Mesendoderm (in vitro differentiated cells): ENCODE data around the gene XRCC2.
"Not testable (repeated sequence)": the region's sequence is repeated elsewhere in the genome, so short reads cannot be mapped to it uniquely, and the experiment has no call there.

Source experiments
- DNase-seq: peaks from one replicate; pipeline ENCODE4 v3.0.0; 2013
- H2AK5ac ChIP-seq: 2 replicates; pipeline ENCODE4 v1.6.1; 2013; ENCODE audit warnings: low read length, inconsistent platforms
- H2BK120ac ChIP-seq: 2 replicates; pipeline ENCODE4 v1.6.1; 2013; ENCODE audit warnings: low read depth, mild to moderate bottlenecking, low read length, moderate library complexity, mixed read lengths
- H2BK15ac ChIP-seq: replicated peaks from 2 replicates; pipeline ENCODE4 v1.6.1; 2013; ENCODE audit warnings: low read depth, mild to moderate bottlenecking, moderate library complexity
- H2BK5ac ChIP-seq: 2 replicates; pipeline ENCODE4 v1.6.1; 2013; ENCODE audit warnings: low read length, inconsistent platforms
- H3K18ac ChIP-seq: 2 replicates; pipeline ENCODE4 v1.6.1; 2013; ENCODE audit warnings: mild to moderate bottlenecking, low read length, mixed read lengths
- H3K23ac ChIP-seq: one replicate; pipeline ENCODE4 v1.6.1; 2013; ENCODE audit warnings: low read length
- H3K27ac ChIP-seq: 2 replicates; pipeline ENCODE4 v1.5.1; 2013; ENCODE audit warnings: low read depth, mild to moderate bottlenecking, inconsistent platforms, low read length, moderate library complexity
- H3K27me3 ChIP-seq: 2 replicates; pipeline ENCODE4 v1.6.1; 2013; ENCODE audit warnings: low read length, control low read depth, mild to moderate bottlenecking, inconsistent platforms; ENCODE audit not compliant: insufficient read depth, poor library complexity
- H3K36me3 ChIP-seq: 2 replicates; pipeline ENCODE4 v1.6.1; 2013; ENCODE audit warnings: low read length, inconsistent platforms; ENCODE audit not compliant: control insufficient read depth, insufficient read depth
- H3K4ac ChIP-seq: one replicate; pipeline ENCODE4 v1.6.1; 2013; ENCODE audit warnings: low read depth, mild to moderate bottlenecking, low read length, moderate library complexity
- H3K4me1 ChIP-seq: 2 replicates; pipeline ENCODE4 v1.6.1; 2013; ENCODE audit warnings: low read depth, low read length, inconsistent platforms; ENCODE audit not compliant: control insufficient read depth
- H3K4me2 ChIP-seq: 2 replicates; pipeline ENCODE4 v1.6.1; 2013; ENCODE audit warnings: low read length
- H3K4me3 ChIP-seq: 2 replicates; pipeline ENCODE4 v1.5.1; 2013; ENCODE audit warnings: mild to moderate bottlenecking, low read length
- H3K56ac ChIP-seq: one replicate; pipeline ENCODE4 v1.6.1; 2013; ENCODE audit warnings: low read length
- H3K79me1 ChIP-seq: 2 replicates; pipeline ENCODE4 v1.6.1; 2013; ENCODE audit warnings: low read length, inconsistent platforms
- H3K79me2 ChIP-seq: 2 replicates; pipeline ENCODE4 v1.6.1; 2013; ENCODE audit warnings: mild to moderate bottlenecking, low read length; ENCODE audit not compliant: control insufficient read depth, insufficient read depth
- H3K9ac ChIP-seq: 2 replicates; pipeline ENCODE4 v1.6.1; 2013; ENCODE audit warnings: low read length, inconsistent platforms
- H4K5ac ChIP-seq: one replicate; pipeline ENCODE4 v1.6.1; 2013; ENCODE audit warnings: low read length
- H4K8ac ChIP-seq: one replicate; pipeline ENCODE4 v1.6.1; 2013; ENCODE audit warnings: low read depth, mild to moderate bottlenecking, control low read depth, low read length, moderate library complexity
- WGBS: extraction: QIAGEN DNeasy Blood & Tissue Kit; methylation state at CpG from one replicate; pipeline ENCODE4 v1.1.7; 2013; ENCODE audit warnings: low lambda C conversion rate, missing lambda C conversion rate; ENCODE audit not compliant: insufficient coverage; ENCODE audit errors: extremely low coverage; 5-methylcytosine and 5-hydroxymethylcytosine counted together

The XRCC2 gene

GRCh38 chr7:152646579-152646978 is 29.4 kb downstream of the XRCC2 start:
- WGBS, result no CpG with 5 or more reads among the region's 11 CpGs
- H3K4me1 ChIP-seq, H3K27me3 ChIP-seq, H2AK5ac ChIP-seq, H3K79me2 ChIP-seq, H4K8ac ChIP-seq, H3K4me2 ChIP-seq, H3K27ac ChIP-seq, H2BK120ac ChIP-seq, H4K5ac ChIP-seq, H3K4ac ChIP-seq, H2BK5ac ChIP-seq, H3K18ac ChIP-seq, H3K4me3 ChIP-seq, H3K79me1 ChIP-seq, H3K23ac ChIP-seq, H3K9ac ChIP-seq, H3K36me3 ChIP-seq, DNase-seq, H2BK15ac ChIP-seq, H3K56ac ChIP-seq: not testable (repeated sequence)

- no CpG with 5 or more reads among the region's 9 CpGs for whole genome bisulfite sequencing
- no peak overlapping the region for H3K56ac ChIP-seq
- H2BK120ac ChIP-seq, result no peak overlapping the region
- H3K4me1 ChIP-seq, result no peaks in the 10 kb centered on the region
- DNase-seq, result peak; percentile 14
- H3K27me3 ChIP-seq, result no peaks in the 10 kb centered on the region
- H2BK5ac ChIP-seq, result no peak overlapping the region
- H3K18ac ChIP-seq, result no peak overlapping the region
- H3K27ac ChIP-seq, result no peak overlapping the region
- H3K9ac ChIP-seq, result no peak overlapping the region
- H3K4ac ChIP-seq, result no peak overlapping the region
- no peak overlapping the region for H3K4me3 ChIP-seq
- peaks cover 5% of the 10 kb centered on the region for H3K36me3 ChIP-seq
- no peak overlapping the region for H3K4me2 ChIP-seq
- H4K8ac ChIP-seq, result no peak overlapping the region
- no peak overlapping the region for H2BK15ac ChIP-seq
- no peak overlapping the region for H2AK5ac ChIP-seq
- no peaks in the 10 kb centered on the region for H3K79me2 ChIP-seq
- H3K23ac ChIP-seq, result no peak overlapping the region
- H4K5ac ChIP-seq, result no peak overlapping the region
- no peaks in the 10 kb centered on the region for H3K79me1 ChIP-seq
These were observed 31.9 kb downstream of the XRCC2 start for GRCh38 chr7:152643979-152644559.

GRCh38 chr7:152641384-152641783 is 34.6 kb downstream of the XRCC2 start:
- H2BK120ac ChIP-seq, result no peak overlapping the region
- no peaks in the 10 kb centered on the region for H3K27me3 ChIP-seq
- H3K36me3 ChIP-seq, result no peaks in the 10 kb centered on the region
- H3K4me1 ChIP-seq, result no peaks in the 10 kb centered on the region
- H4K5ac ChIP-seq, result no peak overlapping the region
- H2AK5ac ChIP-seq, result no peak overlapping the region
- no CpG with 5 or more reads among the region's 6 CpGs for WGBS
- H3K4me2 ChIP-seq, result no peak overlapping the region
- no peak overlapping the region for H3K56ac ChIP-seq
- H3K27ac ChIP-seq, result no peak overlapping the region
- H3K4ac ChIP-seq, result no peak overlapping the region
- no peaks in the 10 kb centered on the region for H3K79me2 ChIP-seq
- no peak overlapping the region for H3K4me3 ChIP-seq
- H3K23ac ChIP-seq, result no peak overlapping the region
- no peak overlapping the region for H3K9ac ChIP-seq
- no peak overlapping the region for H2BK15ac ChIP-seq
- H3K79me1 ChIP-seq, result no peaks in the 10 kb centered on the region
- no peak overlapping the region for H4K8ac ChIP-seq
- H3K18ac ChIP-seq, result no peak overlapping the region
- no peak for DNase-seq
- H2BK5ac ChIP-seq, result no peak overlapping the region

- Histone ChIP-seq H2BK5ac (no peak overlapping the region), H3K4me2 (no peak overlapping the region), H2BK15ac (no peak overlapping the region), H3K56ac (no peak overlapping the region), H3K79me1 (no peaks in the 10 kb centered on the region), H3K9ac (no peak overlapping the region), H3K79me2 (no peaks in the 10 kb centered on the region), H4K5ac (no peak overlapping the region), H3K23ac (no peak overlapping the region), H3K18ac (no peak overlapping the region), H3K27ac (no peak overlapping the region), H3K4me3 (no peak overlapping the region), H3K4me1 (no peaks in the 10 kb centered on the region), H3K36me3 (no peaks in the 10 kb centered on the region), H2AK5ac (no peak overlapping the region), H4K8ac (no peak overlapping the region), H3K4ac (no peak overlapping the region), H3K27me3 (no peaks in the 10 kb centered on the region), H2BK120ac (no peak overlapping the region)
- no CpG with 5 or more reads among the region's 6 CpGs for WGBS
- no peak for DNase-seq
These were observed 35.1 kb downstream of the XRCC2 start for GRCh38 chr7:152640829-152641228.

GRCh38 chr7:152637920-152638580 is 37.9 kb downstream of the XRCC2 start:
- no peak overlapping the region for H2AK5ac ChIP-seq
- H3K4me1 ChIP-seq, result no peaks in the 10 kb centered on the region
- H3K23ac ChIP-seq, result no peak overlapping the region
- H3K4me2 ChIP-seq, result no peak overlapping the region
- no peak overlapping the region for H3K27ac ChIP-seq
- no peak overlapping the region for H2BK15ac ChIP-seq
- H4K8ac ChIP-seq, result no peak overlapping the region
- no peaks in the 10 kb centered on the region for H3K27me3 ChIP-seq
- no peak overlapping the region for H4K5ac ChIP-seq
- H3K79me2 ChIP-seq, result no peaks in the 10 kb centered on the region
- H2BK120ac ChIP-seq, result no peak overlapping the region
- H3K18ac ChIP-seq, result no peak overlapping the region
- no peak overlapping the region for H3K9ac ChIP-seq
- no peak overlapping the region for H3K4ac ChIP-seq
- no peaks in the 10 kb centered on the region for H3K79me1 ChIP-seq
- DNase-seq, result no peak
- WGBS, result no CpG with 5 or more reads among the region's 7 CpGs
- no peaks in the 10 kb centered on the region for H3K36me3 ChIP-seq
- no peak overlapping the region for H3K56ac ChIP-seq
- no peak overlapping the region for H3K4me3 ChIP-seq
- no peak overlapping the region for H2BK5ac ChIP-seq

GRCh38 chr7:152637161-152637560 is 38.8 kb downstream of the XRCC2 start:
- Histone ChIP-seq H3K27me3 (no peaks in the 10 kb centered on the region), H3K9ac (no peak overlapping the region), H3K4me2 (no peak overlapping the region), H4K8ac (no peak overlapping the region), H2AK5ac (no peak overlapping the region), H3K56ac (no peak overlapping the region), H3K4ac (no peak overlapping the region), H3K18ac (no peak overlapping the region), H3K79me2 (no peaks in the 10 kb centered on the region), H3K4me3 (no peak overlapping the region), H2BK5ac (no peak overlapping the region), H3K36me3 (no peaks in the 10 kb centered on the region), H3K27ac (no peak overlapping the region), H3K79me1 (no peaks in the 10 kb centered on the region), H2BK15ac (no peak overlapping the region), H3K4me1 (no peaks in the 10 kb centered on the region), H4K5ac (no peak overlapping the region), H2BK120ac (no peak overlapping the region), H3K23ac (no peak overlapping the region)
- WGBS, result no CpG with 5 or more reads among the region's 1 CpG
- no peak for DNase-seq
